ENCODE data around the gene DLEC1. TPM values are rescaled to one million over a fixed set of nuclear protein-coding genes. Genes with fewer than 3 reads are reported as not detected.

Gene DLEC1
- total RNA-seq, 1 experiment from 2014 or later, result 0.10 TPM

- no peak for DNase-seq (ENCODE audit: low spot score)
These were observed 36.6 kb upstream of the DLEC1 start for GRCh38 chr3:38002291-38002876.

- no peak for DNase-seq (ENCODE audit: low spot score)
These were observed 36.1 kb upstream of the DLEC1 start for GRCh38 chr3:38002940-38003339.

GRCh38 chr3:38003371-38003816, 35.6 kb upstream of the DLEC1 start:
- no peak for DNase-seq (ENCODE audit: low spot score)

GRCh38 chr3:38003817-38004414, 35.1 kb upstream of the DLEC1 start:
- no peak for DNase-seq (ENCODE audit: low spot score)

- DNase-seq (ENCODE audit: low spot score), result peak; percentile 50
These were observed 34.5 kb upstream of the DLEC1 start for GRCh38 chr3:38004415-38005075.

- no peak for DNase-seq (ENCODE audit: low spot score)
These were observed 33.7 kb upstream of the DLEC1 start for GRCh38 chr3:38005076-38006020.

GRCh38 chr3:38006031-38006430, 33.0 kb upstream of the DLEC1 start:
- DNase-seq (ENCODE audit: low spot score), result no peak

- no peak for DNase-seq (ENCODE audit: low spot score)
These were observed 32.5 kb upstream of the DLEC1 start for GRCh38 chr3:38006445-38006995.

GRCh38 chr3:38007754-38008090, 31.3 kb upstream of the DLEC1 start:
- DNase-seq (ENCODE audit: low spot score), result no peak

GRCh38 chr3:38008191-38008701, 30.8 kb upstream of the DLEC1 start:
- no peak for DNase-seq (ENCODE audit: low spot score)

- no peak for DNase-seq (ENCODE audit: low spot score)
These were observed 29.9 kb upstream of the DLEC1 start for GRCh38 chr3:38008971-38009580.

GRCh38 chr3:38009807-38010591, 29.0 kb upstream of the DLEC1 start:
- no peak for DNase-seq (ENCODE audit: low spot score)

- DNase-seq (ENCODE audit: low spot score), result no peak
These were observed 27.9 kb upstream of the DLEC1 start for GRCh38 chr3:38011111-38011510.

- no peak for DNase-seq (ENCODE audit: low spot score)
These were observed 23.5 kb upstream of the DLEC1 start for GRCh38 chr3:38015485-38015884.

GRCh38 chr3:38015984-38016383, 23.0 kb upstream of the DLEC1 start:
- no peak for DNase-seq (ENCODE audit: low spot score)

GRCh38 chr3:38016410-38016809, 22.6 kb upstream of the DLEC1 start:
- DNase-seq (ENCODE audit: low spot score), result no peak

GRCh38 chr3:38016847-38017444, 22.1 kb upstream of the DLEC1 start:
- no peak for DNase-seq (ENCODE audit: low spot score)

GRCh38 chr3:38017445-38018295, 21.3 kb upstream of the DLEC1 start:
- no peak for DNase-seq (ENCODE audit: low spot score)
